Omental fat pad (tissue), 4 donors: ENCODE measurements around the gene CNTN4. TPM values are rescaled to one million over a fixed set of nuclear protein-coding genes. Genes with fewer than 3 reads are reported as not detected.

ENCODE experiments used
- ATAC-seq: fragments of 150-250 bp; one replicate; pipeline ENCODE4 v1.9.1; 2016; ENCODE audit warnings: mild to moderate bottlenecking, moderate library complexity; ENCODE audit not compliant: low FRiP score
- DNase-seq: peaks from one replicate; pipeline ENCODE4 v3.0.0-alpha.2; 2019; ENCODE audit warnings: low spot score
- CTCF ChIP-seq, 3 donors: fragments of 450-650 bp; IDR thresholded peaks; one replicate each; pipeline ENCODE4 v1.5.1; 2016 to 2017; ENCODE audit warnings: antibody characterized with exemption in 3 of 3, mild to moderate bottlenecking in 3 of 3, moderate library complexity in 2 of 3
- total RNA-seq, 4 donors: library from RNA; depleted of rRNA; stranded (reverse); fragments of >200 nt; gene quantifications; one replicate each; pipeline ENCODE4 v1.1.0, GENCODE V29; 2016

Gene CNTN4
- total RNA-seq, 4 donors from 2014 or later: 2.6 to 9.5 (median 7.2) TPM

- DNase-seq (no peak), ATAC-seq (no peak)
- no peak for TF ChIP-seq CTCF (IDR thresholded peaks at IDR 0.05)
Observed at GRCh38 chr3:3068358-3068881, 969.8 kb downstream of the CNTN4 start.

GRCh38 chr3:3069723-3070122 lies 971.1 kb downstream of the CNTN4 start:
- ATAC-seq (no peak), DNase-seq (no peak)
- TF ChIP-seq CTCF (IDR thresholded peaks at IDR 0.05): no peak

- no peak for ATAC-seq
- no peak for TF ChIP-seq CTCF (IDR thresholded peaks at IDR 0.05)
- no peak for DNase-seq
Observed at GRCh38 chr3:3071136-3071535, 972.5 kb downstream of the CNTN4 start.

- no peak for DNase-seq
- ATAC-seq: no peak
- TF ChIP-seq CTCF (IDR thresholded peaks at IDR 0.05): no peak
Observed at GRCh38 chr3:3074551-3075257, 976.0 kb downstream of the CNTN4 start.

GRCh38 chr3:3080309-3080708 lies 981.6 kb downstream of the CNTN4 start:
- DNase-seq: no peak
- TF ChIP-seq CTCF (IDR thresholded peaks at IDR 0.05): no peak
- no peak for ATAC-seq

GRCh38 chr3:3081381-3082233 lies 982.9 kb downstream of the CNTN4 start:
- no peak for TF ChIP-seq CTCF (IDR thresholded peaks at IDR 0.05)
- ATAC-seq: no peak
- DNase-seq: no peak
